GM19023 (cell line): ENCODE data around the gene EFNA5.
A peak's percentile ranks its signal among the peaks of the same experiment; 100 is the strongest.
"Not testable (repeated sequence)": the region's sequence is repeated elsewhere in the genome, so short reads cannot be mapped to it uniquely, and the experiment has no call there.

Source experiments
- ATAC-seq: cut with Tn5 transposase; IDR thresholded peaks from one replicate; pipeline ENCODE4 v1.9.1; 2021; ENCODE audit warnings: mild to moderate bottlenecking, moderate library complexity; ENCODE audit not compliant: unreplicated experiment

Gene EFNA5

DNA sequence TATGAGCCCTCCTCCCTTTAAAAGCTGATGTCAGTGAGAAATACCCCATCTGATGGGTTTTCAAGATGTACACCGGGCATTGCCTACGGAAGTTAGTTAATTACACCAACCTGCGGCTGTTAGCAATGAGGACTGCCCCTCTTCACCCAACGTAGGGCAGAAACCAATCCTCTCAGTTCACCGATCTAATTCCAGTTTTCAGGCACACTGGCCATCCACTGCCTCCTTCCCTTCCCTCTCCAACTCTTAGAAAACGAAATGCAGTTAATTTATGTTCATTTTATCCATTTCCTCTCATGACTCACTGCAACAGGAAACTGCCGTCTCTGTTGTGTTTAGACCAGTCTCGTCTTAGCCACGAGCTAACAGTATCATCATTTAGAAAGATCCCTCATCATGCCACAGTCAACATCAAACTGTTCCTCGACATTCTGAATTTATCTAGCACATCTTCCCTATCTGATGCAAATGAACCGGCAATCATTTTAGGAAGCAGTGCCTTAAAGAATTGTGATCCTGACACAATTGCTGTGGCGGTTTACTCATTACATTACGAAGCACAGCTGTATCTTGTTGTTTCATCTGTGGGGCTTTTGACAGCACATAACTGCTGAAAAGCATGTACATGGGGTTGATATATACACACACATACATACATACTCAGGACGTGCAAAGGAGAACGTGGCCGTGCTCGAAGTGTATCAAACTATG is 168.6 kb downstream of the EFNA5 start:
- ATAC-seq = no peak

DNA sequence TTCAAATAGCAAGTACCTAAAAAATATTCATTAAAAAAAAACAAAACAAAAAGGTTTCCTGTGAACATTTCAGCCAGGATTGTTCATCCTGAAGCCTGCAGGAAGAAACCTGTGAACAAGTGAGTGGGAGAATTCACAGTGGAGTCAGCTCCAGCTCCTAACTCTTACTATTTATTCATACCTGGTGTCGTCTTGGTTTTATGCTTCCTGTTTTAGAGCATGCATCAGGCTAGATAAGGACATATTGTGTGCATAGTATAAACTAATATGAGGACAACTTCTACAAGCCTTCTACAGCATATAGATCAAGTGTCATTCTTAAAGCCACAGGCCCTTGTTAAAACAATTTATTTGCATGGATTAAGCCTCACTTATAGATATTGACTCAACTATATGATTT is 169.9 kb downstream of the EFNA5 start:
- no peak for ATAC-seq

DNA sequence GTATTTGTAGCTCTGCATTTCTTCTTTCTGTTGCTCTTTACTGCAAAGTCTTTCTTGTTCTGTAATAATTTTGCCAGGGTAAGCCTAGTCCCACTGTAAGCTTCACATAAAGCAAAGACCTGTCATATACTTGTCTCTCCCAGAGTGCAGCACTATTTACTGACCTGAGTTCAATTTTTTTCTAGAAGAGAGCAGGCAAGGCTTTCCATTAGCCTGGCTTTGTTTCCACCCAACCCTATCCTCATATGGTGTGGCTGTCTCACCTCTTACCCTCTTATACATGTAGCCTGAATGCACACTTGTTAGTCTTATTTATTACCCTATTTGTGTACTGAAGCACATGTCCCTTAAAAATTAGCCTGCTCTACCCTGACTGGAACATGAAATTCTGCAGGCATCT is 170.4 kb downstream of the EFNA5 start:
- ATAC-seq = no peak

DNA sequence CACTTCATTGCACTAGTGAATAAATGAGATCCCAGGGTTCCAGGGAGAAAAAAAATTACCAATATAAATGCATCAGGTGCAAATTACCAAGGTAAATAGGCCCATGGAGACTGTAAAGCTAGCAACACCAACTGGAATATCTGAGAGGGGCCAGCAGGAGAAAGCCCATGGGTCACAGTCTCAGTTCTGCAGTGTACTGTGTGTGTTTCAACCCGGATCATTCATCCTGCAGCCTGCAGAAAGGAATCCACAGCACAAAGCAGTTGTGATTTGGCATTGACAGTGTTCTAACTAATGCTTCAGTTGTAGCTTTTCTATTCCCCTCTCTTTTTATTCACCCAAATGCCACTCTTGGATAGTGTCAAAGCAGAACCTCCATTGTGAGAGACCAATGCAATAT is 171.0 kb downstream of the EFNA5 start:
- no peak for ATAC-seq

DNA sequence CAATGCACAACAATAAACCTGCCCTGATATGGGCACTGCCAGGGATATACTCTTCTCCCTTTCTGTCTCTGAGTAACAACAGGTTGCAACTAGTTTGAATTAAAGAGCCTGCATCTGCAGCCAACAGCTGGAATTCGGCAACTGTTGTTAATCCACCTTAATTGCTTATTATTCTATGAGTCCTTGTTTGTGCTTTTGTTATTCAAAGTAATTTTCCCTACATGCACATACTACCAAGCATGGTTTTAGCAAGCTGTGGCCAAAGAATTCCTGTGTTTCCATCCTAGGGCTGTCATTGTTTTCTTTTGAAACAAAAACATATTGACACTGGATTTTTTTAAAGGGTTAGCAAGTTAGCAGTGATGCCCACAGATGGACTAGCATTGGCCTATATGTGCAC is 171.5 kb downstream of the EFNA5 start:
- no peak for ATAC-seq

DNA sequence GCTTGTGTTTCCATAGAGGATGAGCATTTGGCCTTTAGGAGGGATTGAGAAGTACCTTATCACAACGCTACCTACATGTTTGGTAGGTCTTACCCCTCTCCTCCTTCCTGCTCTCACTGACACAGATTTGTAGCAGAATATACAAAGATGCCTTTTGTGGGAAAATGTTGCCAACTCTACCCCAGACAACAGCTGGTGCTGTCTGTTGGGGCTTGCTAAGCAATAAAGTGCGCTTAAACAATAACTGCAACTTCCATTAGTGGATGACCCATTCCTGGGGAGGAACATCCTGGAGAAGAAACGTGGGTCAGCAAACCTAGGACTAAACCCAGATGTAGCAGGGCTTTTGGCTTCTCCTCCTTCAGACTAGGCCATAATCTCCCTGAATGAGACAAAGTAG is 174.3 kb downstream of the EFNA5 start:
- no peak for ATAC-seq

DNA sequence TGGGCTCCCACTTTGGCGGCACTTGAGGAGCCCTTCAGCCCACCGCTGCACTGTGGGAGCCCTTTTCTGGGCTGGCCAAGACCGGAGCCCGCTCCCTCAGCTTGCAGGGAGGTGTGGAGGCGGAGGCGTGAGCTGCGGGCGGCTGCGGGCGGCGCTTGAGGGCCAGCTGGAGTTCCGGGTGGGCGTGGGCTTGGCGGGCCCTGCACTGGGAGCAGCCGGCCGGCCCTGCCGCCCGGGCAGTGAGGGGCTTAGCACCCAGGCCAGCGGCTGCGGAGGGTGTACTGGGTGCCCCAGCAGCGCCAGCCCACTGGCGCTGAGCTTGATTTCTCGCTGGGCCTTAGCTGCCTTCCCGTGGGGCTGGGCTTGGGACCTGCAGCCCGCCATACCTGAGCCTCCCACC is 176.6 kb downstream of the EFNA5 start:
- not testable (repeated sequence) for ATAC-seq

DNA sequence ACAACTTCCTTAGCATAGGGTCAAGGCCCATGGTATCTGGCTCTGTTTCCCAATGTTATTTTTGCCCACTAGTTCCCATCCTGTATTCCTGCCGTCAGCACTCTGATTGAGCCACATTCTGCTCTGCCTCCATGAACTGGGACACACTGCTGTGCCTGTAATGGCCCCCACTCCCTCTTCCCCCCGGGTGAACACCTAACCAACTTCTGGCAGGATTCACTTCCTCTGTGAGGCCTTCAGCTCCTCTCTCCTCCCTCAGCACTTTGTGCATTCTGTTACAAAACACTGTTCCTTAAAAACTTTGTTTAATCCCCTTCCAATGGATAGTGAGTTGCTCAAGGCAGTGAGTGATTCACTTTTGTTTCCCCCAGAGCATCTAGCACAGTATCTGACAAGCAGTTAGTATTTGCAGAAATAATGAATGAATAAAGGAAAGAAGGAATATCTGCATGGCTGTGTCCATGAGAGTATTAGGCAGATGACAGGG is 183.6 kb downstream of the EFNA5 start:
- ATAC-seq = no peak

DNA sequence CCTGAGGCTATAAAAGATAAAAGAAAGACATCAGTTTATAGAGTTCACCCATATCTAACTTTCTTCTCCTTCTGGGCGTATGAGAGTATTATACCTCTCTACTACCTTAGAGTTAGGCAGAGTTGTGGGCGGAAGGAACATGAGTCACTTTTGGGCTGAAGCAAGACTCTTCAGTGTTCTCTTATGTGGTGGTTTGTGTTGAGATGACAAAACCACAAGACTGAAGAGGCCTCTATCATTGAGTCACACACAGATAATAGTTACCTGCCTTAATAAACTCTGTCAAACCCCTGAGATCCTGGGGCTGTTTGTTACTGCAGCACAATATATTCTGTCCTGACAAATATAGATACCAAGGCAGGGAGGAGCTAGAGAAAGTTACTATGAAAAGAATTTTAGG is 184.2 kb downstream of the EFNA5 start:
- ATAC-seq = peak; percentile 70

DNA sequence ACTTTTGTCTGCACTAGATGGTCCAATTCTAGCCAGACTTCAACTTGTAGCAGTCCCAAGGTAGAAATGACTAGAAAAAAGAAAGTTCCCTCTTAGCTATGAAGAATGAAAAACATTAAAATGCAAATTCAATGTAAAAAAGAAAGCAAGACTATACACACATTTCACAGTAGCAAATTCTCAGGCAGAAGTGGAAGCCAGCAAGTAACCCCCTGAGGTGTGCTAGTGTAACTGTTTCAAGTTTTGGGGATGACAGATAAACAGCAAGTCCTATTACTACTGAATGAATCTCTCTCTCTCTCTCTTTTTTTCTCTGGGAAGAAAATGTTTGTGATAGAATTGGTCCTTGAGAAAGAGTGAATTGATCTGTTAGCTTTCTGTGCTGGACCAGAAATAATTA is 185.6 kb downstream of the EFNA5 start:
- peak; percentile 42 for ATAC-seq

DNA sequence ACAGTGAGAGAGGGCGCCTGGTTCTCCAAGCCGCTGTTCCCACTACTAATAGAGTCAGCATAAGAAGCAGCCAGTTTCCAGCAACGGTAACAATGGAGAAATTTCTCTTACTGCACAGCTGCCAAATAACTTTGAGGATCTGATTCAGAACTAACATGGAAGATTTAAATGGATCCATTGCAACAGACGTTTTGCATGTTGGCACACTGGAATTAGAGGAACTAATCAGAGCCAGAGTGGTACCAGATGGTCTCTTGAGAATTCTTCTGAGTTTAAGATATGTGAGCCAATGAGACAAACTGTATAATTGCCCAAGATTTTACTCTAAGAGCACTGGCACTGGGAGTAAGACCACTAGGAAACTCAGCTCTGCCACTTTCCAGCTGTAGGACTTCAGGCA is 186.5 kb downstream of the EFNA5 start:
- no peak for ATAC-seq

DNA sequence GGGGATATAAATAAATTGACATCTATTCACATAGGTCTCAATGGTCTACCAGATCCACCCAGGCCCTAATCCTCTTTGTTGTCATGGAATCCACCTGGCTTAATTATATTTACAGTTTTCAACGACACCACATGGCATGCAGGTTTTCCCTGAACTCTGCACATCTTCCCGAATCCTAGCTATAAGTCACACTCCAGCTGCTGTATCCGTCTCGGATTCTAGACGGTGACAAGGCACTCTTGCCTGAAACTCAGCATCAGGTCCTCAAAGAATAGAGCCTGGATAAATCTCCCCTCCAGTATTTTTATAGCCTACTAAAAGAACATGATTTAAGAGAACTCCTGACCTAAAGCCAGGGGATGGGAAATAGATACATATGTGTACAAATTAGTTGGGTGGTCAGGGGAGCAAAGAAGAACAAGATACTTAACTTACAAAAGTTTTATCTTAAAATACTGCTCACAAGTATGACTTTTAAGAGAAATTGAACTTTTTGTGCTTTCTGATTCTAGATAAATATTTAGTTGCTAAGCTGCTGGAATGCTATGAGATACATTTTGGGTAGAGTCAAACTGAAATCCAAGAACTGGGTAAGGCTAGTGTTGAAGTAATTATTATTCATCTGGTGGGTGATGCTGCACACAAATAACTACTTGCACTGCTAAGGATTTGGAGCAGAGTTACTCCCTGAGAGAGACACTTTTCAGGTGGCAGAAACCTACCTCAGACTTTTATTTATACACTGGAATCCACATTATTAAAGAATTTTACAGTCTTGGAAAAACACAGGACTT is 187.3 kb downstream of the EFNA5 start:
- ATAC-seq = no peak

DNA sequence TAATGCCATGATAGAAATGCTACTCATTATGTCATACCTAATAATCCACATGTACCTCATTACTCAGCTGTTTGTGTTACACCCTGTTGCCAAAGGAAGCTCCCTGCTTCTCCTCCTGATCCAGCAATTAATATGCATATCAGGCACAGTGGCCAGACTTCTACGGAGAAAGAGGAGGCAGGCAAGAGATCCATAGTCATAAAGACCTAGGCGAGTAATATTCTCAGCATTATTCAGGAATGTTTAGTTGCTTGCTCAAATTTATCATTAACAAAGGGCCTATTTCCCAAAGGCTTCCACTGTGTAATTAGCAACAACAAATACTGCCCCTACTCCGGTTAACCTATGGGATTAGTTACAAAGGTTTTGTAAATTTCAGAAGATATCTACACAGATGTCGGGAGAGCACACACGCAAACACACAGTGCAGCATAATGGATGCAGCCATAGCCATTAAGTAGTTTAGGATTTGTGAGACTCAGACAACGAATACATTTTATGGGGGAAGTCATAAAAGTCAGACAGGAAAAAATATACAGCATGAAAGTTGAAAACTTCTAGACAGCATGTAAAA is 192.6 kb downstream of the EFNA5 start:
- ATAC-seq = no peak

DNA sequence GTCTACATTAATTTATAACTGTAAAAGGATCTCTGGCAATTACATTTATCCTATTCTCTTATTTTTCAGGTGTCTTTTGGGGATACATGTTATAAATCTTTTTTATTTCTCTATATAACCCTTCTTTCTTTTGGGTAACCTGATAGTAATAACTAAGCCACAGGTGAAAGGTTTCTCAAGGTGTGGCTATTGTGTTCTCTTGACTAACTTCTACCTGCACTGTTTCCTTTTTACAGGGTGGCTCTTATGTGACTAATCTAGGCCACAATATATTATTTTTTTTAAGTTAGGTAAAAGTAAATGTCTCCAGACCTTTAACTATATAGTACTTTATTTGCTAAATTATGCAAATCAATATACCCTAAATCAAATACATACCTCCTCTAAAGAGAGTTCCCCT is 193.2 kb downstream of the EFNA5 start:
- no peak for ATAC-seq

DNA sequence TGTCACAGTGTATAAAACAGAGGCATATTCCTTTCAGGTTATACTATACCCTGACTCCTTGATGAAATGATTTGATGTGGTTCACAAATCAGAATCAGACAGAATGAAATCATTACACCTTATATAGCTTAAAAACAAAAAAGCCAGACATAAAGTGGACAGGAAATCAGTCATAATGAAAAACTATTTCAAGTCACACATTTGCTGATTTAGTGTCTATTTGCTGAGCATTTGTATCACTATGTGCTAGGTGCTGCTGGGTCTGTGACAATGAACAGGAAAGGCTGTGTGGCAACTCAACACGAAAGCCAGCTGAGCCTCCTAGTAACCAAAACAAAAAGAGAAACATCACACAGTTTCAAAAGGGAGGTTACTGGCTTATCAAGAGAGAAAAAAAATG is 194.0 kb downstream of the EFNA5 start:
- ATAC-seq = peak; percentile 95

DNA sequence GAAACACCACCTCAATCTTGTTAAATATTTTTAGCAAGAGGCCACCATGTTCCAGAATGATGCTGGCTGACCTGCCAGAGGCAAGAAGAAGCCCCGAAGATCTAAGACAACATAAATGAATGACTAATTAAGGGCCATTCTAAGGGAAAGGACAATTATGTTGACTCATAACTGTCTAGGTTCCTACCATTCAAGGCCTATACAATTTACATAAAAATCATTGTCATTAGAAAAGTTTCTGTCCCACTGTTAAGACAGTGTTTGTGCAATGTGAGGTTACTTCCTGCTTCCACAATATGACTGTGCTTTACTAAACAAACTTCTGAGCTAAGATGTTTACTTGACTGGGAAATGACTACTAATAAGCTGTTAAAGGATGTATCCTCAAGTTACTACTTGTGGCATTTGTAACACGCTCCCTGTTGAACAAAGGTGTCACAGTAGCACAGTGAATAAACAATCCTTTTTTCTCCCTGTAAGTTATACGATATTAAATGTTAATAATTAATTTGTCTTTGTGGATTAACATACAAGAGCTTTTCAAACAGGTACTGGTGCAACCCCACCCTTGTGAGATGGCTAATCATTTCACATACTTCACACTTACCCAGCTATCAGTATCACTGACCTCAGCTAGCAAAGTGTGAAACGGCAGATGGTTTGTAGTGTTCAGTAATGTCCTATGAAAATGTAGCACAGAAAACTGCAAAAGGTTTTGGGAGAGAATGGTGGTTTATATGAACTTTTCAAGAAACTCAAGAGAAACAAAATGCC is 195.8 kb downstream of the EFNA5 start:
- ATAC-seq = peak; percentile 58

DNA sequence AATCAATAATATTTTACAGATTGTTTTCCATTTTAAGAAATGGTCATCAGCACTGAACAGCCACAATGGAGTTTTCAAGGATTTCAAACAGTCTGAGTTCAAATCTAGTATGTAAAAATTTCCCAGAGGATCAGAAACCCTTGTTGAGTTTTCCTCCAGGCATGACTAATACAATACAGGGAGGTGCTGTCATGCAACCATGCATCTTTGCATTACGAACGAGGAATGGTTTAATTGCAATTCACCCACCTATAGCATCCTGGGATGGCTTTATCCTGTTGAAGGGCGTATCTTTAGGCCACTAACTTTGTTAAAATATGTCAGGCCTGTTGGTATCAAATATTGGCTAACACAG is 196.4 kb downstream of the EFNA5 start:
- no peak for ATAC-seq

DNA sequence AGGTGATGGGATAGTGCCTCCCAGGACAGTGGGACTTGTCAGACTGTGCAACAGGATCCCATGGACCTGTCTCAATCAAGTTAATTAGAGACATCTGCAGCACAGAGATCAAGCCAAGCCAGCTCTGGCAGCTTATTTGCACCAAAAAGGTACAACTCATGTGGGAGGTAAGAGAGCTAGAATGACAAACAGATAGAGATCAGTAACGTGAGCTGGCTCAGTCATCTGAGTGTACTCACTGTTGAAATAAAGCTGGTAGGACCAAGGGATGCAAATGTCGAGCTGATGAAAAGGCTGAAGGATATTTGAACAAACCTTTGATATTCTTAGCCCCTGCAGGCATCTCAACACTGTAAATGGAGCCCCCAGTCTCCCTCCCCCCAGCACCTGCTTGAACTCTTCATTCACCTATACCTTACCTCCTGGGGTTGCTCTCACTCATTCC is 198.1 kb downstream of the EFNA5 start:
- no peak for ATAC-seq

DNA sequence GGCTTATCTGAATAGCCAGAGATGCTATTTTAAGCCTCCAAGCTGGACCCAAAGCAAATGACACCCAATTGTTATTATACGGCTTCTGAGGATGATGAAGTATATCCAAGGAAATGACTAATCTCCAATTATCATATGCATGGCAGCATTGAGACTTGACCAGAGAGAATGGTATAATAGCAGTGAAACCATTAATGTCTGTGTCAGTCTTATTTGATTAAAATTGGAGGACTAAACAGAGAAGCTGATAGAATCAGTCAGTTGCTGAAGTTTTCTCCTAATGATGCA is 200.5 kb downstream of the EFNA5 start:
- ATAC-seq = no peak

DNA sequence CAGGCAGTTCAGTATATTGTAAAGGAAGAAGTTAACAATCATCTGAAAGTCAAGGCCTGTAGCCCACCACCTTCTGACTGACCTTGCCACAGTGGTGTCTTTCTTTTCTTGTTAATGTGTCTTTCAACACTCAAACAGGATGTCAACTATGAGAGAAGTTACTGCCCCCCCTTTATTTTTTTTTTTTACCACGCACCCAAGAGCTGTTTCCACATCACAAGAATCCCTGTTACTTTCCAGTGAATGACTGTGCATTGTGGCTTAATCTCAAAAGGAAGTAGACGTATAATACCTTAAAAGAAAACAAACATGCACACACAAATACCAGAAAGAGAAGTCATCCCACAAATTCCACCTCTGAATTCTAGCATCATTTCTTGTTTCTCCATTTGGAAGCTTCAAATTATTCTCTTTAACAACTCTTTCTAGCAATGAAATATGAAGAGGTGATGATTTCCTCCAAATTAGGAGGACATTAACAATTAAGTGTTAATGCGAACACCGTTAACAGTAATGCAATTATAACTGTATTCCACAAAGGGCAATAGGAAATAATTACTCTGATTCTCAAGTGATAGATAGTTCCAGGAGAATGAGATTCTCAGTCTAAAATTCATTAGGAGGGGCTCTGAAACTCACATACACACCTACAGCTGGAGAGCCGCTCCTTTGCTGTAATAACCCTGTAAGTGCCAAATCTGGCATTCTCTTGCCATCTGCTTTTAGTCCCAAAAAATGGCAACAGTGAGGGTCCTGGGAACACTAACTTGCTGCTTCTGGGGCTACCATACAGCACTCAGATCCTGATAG is 201.0 kb downstream of the EFNA5 start:
- ATAC-seq = no peak

DNA sequence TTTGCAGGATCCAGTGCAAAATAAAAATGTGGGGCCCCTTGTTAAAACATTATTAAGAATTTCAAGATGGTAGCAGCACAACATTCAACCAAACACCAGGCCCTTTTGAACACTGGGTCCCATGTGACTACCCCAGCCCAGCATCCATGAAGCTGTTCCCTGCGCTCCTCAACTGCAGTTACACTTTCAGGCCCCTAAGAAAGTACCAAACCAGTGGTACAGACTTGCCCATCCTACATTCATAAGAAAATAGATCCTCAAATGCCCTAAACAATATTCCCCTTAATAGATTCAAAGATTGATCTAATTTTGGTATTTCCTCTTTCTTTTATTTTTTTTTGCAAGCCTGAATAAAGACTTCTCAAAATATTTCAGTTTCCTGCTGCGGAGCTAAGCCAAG is 201.7 kb downstream of the EFNA5 start:
- ATAC-seq = no peak
